GM21576 (cell line): Measurements from ENCODE around the gene SLC4A2.

ENCODE experiments used
- ATAC-seq: cut with Tn5 transposase; IDR thresholded peaks from one replicate; pipeline ENCODE4 v1.9.1; 2021; ENCODE audit warnings: mild to moderate bottlenecking, moderate library complexity; ENCODE audit not compliant: unreplicated experiment

Gene SLC4A2

GRCh38 chr7:151089893-151090730 is 30.7 kb downstream of the SLC4A2 start:
- no peak for ATAC-seq

- no peak for ATAC-seq
Measured at GRCh38 chr7:151091003-151091402, 31.6 kb downstream of the SLC4A2 start.

DNA sequence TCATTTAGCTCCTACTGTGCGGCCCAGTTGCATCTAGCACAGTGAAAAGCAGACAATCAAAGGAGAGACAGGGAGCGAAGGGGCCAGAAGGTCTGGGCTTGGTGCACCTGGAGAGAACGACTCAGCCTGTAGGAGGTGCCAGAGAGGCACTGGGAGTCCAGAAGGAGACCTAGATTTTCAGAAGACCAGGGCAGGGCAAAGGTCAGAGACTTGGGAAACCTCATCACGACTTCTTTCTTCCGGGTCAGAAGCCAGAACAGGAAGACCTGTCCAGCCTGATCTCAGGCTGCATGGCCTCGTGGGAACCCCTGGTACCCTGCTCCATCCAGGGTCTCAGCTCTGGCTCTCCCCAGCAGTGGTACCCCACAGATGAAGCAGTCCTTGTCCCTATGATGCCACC is 32.0 kb downstream of the SLC4A2 start:
- ATAC-seq: no peak

DNA sequence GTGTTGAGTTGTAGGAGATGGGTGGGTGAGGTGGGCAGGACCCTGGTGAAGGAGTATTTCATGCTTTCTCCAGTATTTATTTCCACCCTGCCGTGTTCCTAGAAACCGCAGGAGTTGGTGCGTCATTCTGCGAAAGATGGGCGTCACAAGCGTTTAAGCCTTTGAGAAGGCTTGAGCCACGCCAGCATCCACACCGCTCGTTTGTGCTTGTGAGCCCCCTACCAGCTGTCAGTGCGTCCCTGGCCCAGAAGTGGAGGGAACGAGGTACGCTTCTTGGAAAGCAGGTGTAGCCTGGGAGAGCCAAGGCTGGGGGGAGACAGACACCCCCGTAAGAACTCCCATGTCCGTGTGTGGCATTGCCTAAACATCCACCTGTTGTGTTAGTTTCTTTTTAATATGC is 32.6 kb downstream of the SLC4A2 start:
- ATAC-seq: no peak

GRCh38 chr7:151093748-151094147 is 34.4 kb downstream of the SLC4A2 start:
- no peak for ATAC-seq

DNA sequence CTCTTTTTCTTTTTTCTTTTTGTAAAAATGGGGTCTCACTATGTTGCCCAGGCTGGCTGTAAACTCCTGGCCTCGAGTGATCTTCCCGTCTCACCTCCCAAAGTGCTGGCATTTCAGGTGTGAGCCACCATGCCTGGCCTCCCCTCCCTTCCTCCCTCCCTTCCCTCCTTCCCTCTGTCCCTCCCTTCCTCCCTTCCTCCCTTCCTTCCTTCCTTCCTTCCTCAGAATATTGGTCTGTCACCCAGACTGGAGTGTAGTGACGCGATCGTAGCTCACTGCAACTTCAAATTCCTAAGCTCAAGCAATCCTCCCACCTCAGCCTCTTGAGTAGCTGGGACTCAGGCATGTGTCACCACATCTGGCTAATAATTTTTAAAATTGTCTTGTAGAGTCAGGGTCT is 35.3 kb downstream of the SLC4A2 start:
- no peak for ATAC-seq

- ATAC-seq: no peak
Measured at GRCh38 chr7:151095123-151095797, 35.9 kb downstream of the SLC4A2 start.

GRCh38 chr7:151095828-151096475 is 36.6 kb downstream of the SLC4A2 start:
- ATAC-seq: no peak

GRCh38 chr7:151099486-151100211 is 40.3 kb downstream of the SLC4A2 start:
- ATAC-seq: no peak

- ATAC-seq: no peak
Measured at GRCh38 chr7:151100921-151101320, 41.5 kb downstream of the SLC4A2 start.

DNA sequence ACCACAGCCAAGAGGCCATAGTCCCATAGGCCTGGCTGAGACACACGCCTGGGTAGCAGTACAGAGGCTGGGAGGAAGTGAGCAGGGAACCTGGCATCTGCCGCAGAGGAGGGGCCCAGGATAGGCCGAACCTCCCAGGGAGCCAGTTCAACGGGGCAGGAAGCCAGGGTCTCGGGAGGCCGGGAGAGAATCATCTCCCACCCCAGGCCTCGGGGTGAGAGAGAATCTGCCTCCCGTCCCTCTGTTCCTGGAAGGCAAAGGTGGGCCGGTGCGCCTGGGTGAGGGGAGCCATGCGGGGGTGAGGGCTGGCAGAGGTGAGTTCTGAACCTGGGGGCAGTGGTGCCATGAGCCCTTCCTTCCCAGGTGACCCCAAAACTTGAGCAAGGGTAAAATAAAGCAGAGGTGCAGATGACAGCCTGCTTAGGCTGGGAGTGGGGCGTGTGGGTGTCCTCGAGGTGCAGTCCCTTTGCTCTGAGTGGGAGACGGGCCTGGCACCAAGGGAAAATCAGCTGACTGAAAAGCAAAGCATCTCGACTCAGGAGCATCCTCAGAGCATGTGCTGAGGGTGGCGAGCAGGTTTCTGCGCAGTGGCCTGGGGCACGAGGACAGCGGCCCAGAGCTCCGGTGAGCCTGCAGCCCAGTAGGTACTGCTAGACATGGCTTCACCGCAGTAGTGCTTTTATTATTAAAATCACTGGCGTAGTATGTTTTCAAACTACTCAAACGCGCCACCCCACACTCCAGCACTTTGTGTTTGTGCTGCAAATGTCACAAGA is 42.4 kb downstream of the SLC4A2 start:
- no peak for ATAC-seq

GRCh38 chr7:151102991-151103390 is 43.6 kb downstream of the SLC4A2 start:
- no peak for ATAC-seq

- ATAC-seq: no peak
Measured at GRCh38 chr7:151103973-151104372, 44.6 kb downstream of the SLC4A2 start.

- ATAC-seq: no peak
Measured at GRCh38 chr7:151104411-151105235, 45.2 kb downstream of the SLC4A2 start.

DNA sequence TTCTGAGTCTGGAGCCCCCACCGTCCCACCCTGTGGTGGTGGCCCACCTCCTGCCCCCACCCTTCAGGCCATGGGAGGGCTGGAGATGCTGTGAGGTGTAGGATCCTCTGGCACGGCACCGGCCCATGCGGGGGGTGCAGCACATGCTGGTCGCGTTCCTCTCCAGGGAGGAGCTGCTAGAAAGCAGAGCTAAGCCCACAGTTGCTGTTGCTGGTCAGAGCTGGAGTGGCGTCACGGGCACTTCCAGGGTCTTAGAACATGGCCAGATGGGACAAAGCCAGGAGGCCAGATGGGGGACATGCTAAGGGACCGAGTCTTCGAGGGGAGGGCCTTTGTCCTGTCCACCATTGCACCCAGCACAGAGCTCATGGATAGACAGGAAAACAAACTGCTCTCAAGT is 48.5 kb downstream of the SLC4A2 start:
- no peak for ATAC-seq

- ATAC-seq: no peak
Measured at GRCh38 chr7:151109094-151110048, 50.0 kb downstream of the SLC4A2 start.

GRCh38 chr7:151110236-151110940 is 51.0 kb downstream of the SLC4A2 start:
- ATAC-seq: no peak
